H9 (cell line): ENCODE measurements around the gene EIF4E1B. TPM values are rescaled to one million over a fixed set of nuclear protein-coding genes. Genes with fewer than 3 reads are reported as not detected.
A peak's percentile ranks its signal among the peaks of the same experiment; 100 is the strongest.

Experiments used
- DNase-seq: peaks from one replicate; pipeline ENCODE4 v3.0.0-alpha.2; 2017
- H2AFZ ChIP-seq: one replicate; pipeline ENCODE4 v1.6.1; 2013; ENCODE audit warnings: mild to moderate bottlenecking, low read length, control low read depth, moderate library complexity
- H2AK5ac ChIP-seq: 2 replicates; pipeline ENCODE4 v1.6.1; 2013; ENCODE audit warnings: low read length, control low read depth, mixed read lengths; ENCODE audit not compliant: insufficient read length
- H2BK120ac ChIP-seq: one replicate; pipeline ENCODE4 v1.6.1; 2013; ENCODE audit warnings: low read depth, mild to moderate bottlenecking, low read length, control low read depth, inconsistent platforms; ENCODE audit not compliant: poor library complexity, severe bottlenecking
- H2BK12ac ChIP-seq: 2 replicates; pipeline ENCODE4 v1.6.1; 2013; ENCODE audit warnings: low read length, control low read depth, mixed read lengths, low read depth; ENCODE audit not compliant: insufficient read length
- H2BK15ac ChIP-seq: 2 replicates; pipeline ENCODE4 v1.6.1; 2013; ENCODE audit warnings: low read depth, low read length, control low read depth
- H2BK20ac ChIP-seq: one replicate; pipeline ENCODE4 v1.6.1; 2013; ENCODE audit warnings: low read depth, mild to moderate bottlenecking, low read length, control low read depth, inconsistent platforms; ENCODE audit not compliant: poor library complexity, severe bottlenecking
- H2BK5ac ChIP-seq: 2 replicates; pipeline ENCODE4 v1.6.1; 2013; ENCODE audit warnings: low read length, control low read depth, mixed read lengths; ENCODE audit not compliant: insufficient read length
- H3K14ac ChIP-seq: 2 replicates; pipeline ENCODE4 v1.6.1; 2013; ENCODE audit warnings: low read length, control low read depth; ENCODE audit not compliant: insufficient read depth
- H3K18ac ChIP-seq: 2 replicates; pipeline ENCODE4 v1.6.1; 2013; ENCODE audit warnings: low read depth, mild to moderate bottlenecking, mixed read lengths, low read length, control low read depth; ENCODE audit not compliant: insufficient read length
- H3K23ac ChIP-seq: 2 replicates; pipeline ENCODE4 v1.6.1; 2013; ENCODE audit warnings: low read length, control low read depth, mixed read lengths, low read depth; ENCODE audit not compliant: insufficient read length
- H3K23me2 ChIP-seq: 2 replicates; pipeline ENCODE4 v1.6.1; 2013; ENCODE audit warnings: low read depth, mild to moderate bottlenecking, mixed read lengths, low read length, control low read depth; ENCODE audit not compliant: insufficient read length, poor library complexity, severe bottlenecking
- H3K27ac ChIP-seq: 2 replicates; pipeline ENCODE4 v1.5.1; 2013; ENCODE audit warnings: low read length, control low read depth, mixed read lengths, low read depth; ENCODE audit not compliant: insufficient read length
- H3K27me3 ChIP-seq: 2 replicates; pipeline ENCODE4 v1.6.1; 2013; ENCODE audit warnings: low read length, control low read depth, inconsistent platforms; ENCODE audit not compliant: insufficient read depth
- H3K4ac ChIP-seq: 2 replicates; pipeline ENCODE4 v1.6.1; 2013; ENCODE audit warnings: low read depth, mild to moderate bottlenecking, control low read depth, inconsistent platforms, low read length, moderate library complexity
- H3K4me1 ChIP-seq: 2 replicates; pipeline ENCODE4 v1.6.1; 2013; ENCODE audit warnings: low read length, control low read depth, inconsistent platforms; ENCODE audit not compliant: insufficient read depth
- H3K4me2 ChIP-seq: 2 replicates; pipeline ENCODE4 v1.6.1; 2013; ENCODE audit warnings: low read length, control low read depth, mixed read lengths; ENCODE audit not compliant: insufficient read length, insufficient read depth
- H3K56ac ChIP-seq: 2 replicates; pipeline ENCODE4 v1.6.1; 2013; ENCODE audit warnings: low read depth, mild to moderate bottlenecking, mixed read lengths, low read length, control low read depth; ENCODE audit not compliant: insufficient read length
- H3K79me1 ChIP-seq: 2 replicates; pipeline ENCODE4 v1.6.1; 2013; ENCODE audit warnings: low read depth, mild to moderate bottlenecking, moderate library complexity, low read length, control low read depth, inconsistent platforms; ENCODE audit not compliant: insufficient read depth, poor library complexity, severe bottlenecking
- H3K79me2 ChIP-seq: 2 replicates; pipeline ENCODE4 v1.6.1; 2013; ENCODE audit warnings: low read length, control low read depth, inconsistent platforms; ENCODE audit not compliant: insufficient read depth
- H3K9ac ChIP-seq: 2 replicates; pipeline ENCODE4 v1.6.1; 2013; ENCODE audit warnings: low read length, control low read depth, mixed read lengths; ENCODE audit not compliant: insufficient read length; ENCODE audit errors: extremely low read depth
- H3K9me3 ChIP-seq: one replicate; pipeline ENCODE4 v1.6.1; 2013; ENCODE audit warnings: low read depth, low read length, inconsistent platforms; ENCODE audit not compliant: control insufficient read depth
- H3T11ph ChIP-seq: one replicate; pipeline ENCODE4 v1.6.1; 2013; ENCODE audit warnings: mild to moderate bottlenecking, low read length, control low read depth, inconsistent platforms
- H4K20me1 ChIP-seq: one replicate; pipeline ENCODE4 v1.6.1; 2013; ENCODE audit not compliant: control insufficient read depth, insufficient read length, insufficient read depth
- H4K5ac ChIP-seq: 2 replicates; pipeline ENCODE4 v1.6.1; 2013; ENCODE audit warnings: low read depth, mild to moderate bottlenecking, mixed read lengths, low read length, control low read depth; ENCODE audit not compliant: insufficient read length
- H4K8ac ChIP-seq: replicated peaks from 2 replicates; pipeline ENCODE4 v1.6.1; 2013; ENCODE audit warnings: low read length, control low read depth, mixed read lengths, low read depth; ENCODE audit not compliant: insufficient read length
- H4K91ac ChIP-seq: 2 replicates; pipeline ENCODE4 v1.6.1; 2013; ENCODE audit warnings: low read depth, mild to moderate bottlenecking, moderate library complexity, mixed read lengths, low read length, control low read depth; ENCODE audit not compliant: insufficient read length
- H3K27ac Mint-ChIP-seq, 3 experiments: 2 replicates in 2 of 3; 3 replicates in 1 of 3; pipeline ENCODE4 v1.8.0; 2020 to 2021; ENCODE audit warnings: mixed read lengths in 3 of 3, mild to moderate bottlenecking in 1 of 3, moderate library complexity in 1 of 3
- H3K27me3 Mint-ChIP-seq: 2 replicates; pipeline ENCODE4 v1.8.0; 2021; ENCODE audit warnings: low read depth, mild to moderate bottlenecking, moderate library complexity, mixed read lengths
- H3K36me3 Mint-ChIP-seq, 3 experiments: 2 replicates in 2 of 3; 3 replicates in 1 of 3; pipeline ENCODE4 v1.8.0; 2020 to 2021; ENCODE audit warnings: low read depth in 3 of 3, mixed read lengths in 3 of 3; ENCODE audit not compliant: insufficient read depth in 1 of 3
- H3K4me1 Mint-ChIP-seq, 2 experiments: 2 replicates each; pipeline ENCODE4 v1.8.0; 2020; ENCODE audit warnings: mixed read lengths in 2 of 2
- H3K4me3 Mint-ChIP-seq, 2 experiments: 2 replicates in 1 of 2; 3 replicates in 1 of 2; pipeline ENCODE4 v1.8.0; 2020 to 2021; ENCODE audit warnings: mild to moderate bottlenecking in 2 of 2, mixed read lengths in 2 of 2, moderate library complexity in 1 of 2
- H3K9me3 Mint-ChIP-seq, 2 experiments: 2 replicates in 1 of 2; 3 replicates in 1 of 2; pipeline ENCODE4 v1.8.0; 2020; ENCODE audit warnings: mild to moderate bottlenecking in 2 of 2, mixed read lengths in 2 of 2, moderate library complexity in 1 of 2
- CTCF ChIP-seq: fragments of 200-600 bp; sonication (generic); conservative IDR thresholded peaks from 3 replicates; pipeline ENCODE4 v1.8.0; 2021; ENCODE audit warnings: antibody characterized with exemption, mild to moderate bottlenecking
- WGBS: extraction: QIAGEN DNeasy Blood & Tissue Kit; methylation state at CpG from one replicate; pipeline ENCODE4 v1.1.7; 2013; ENCODE audit warnings: missing lambda C conversion rate, low lambda C conversion rate, mixed read lengths; ENCODE audit not compliant: insufficient read length; ENCODE audit errors: extremely low coverage; 5-methylcytosine and 5-hydroxymethylcytosine counted together
- total RNA-seq: library from RNA; stranded (reverse); gene quantifications from 2 replicates; pipeline ENCODE4 v1.2.1, GENCODE V29; 2021

Gene EIF4E1B
- total RNA-seq, 1 experiment from 2014 or later, result 1.3 TPM

- Histone ChIP-seq H3K23me2 (no peaks in the 10 kb centered on the region), H3K27ac (no peak overlapping the region), H4K5ac (no peak overlapping the region), H2BK15ac (no peak overlapping the region), H3K79me1 (no peaks in the 10 kb centered on the region), H2BK5ac (no peak overlapping the region), H3K4me1 (no peaks in the 10 kb centered on the region; the same call in 1 of the 2 replicates), H2AK5ac (no peak overlapping the region), H3K9ac (no peak overlapping the region), H3K4me2 (no peak overlapping the region), H2BK12ac (no peak overlapping the region), H4K91ac (no peak overlapping the region), H3K9me3 (no peaks in the 10 kb centered on the region), H4K20me1 (no peaks in the 10 kb centered on the region), H2BK20ac (no peak overlapping the region), H3K14ac (no peak overlapping the region), H2BK120ac (no peak overlapping the region), H3K4ac (no peak overlapping the region), H3K79me2 (no peaks in the 10 kb centered on the region), H2AFZ (no peak overlapping the region), H3K56ac (no peak overlapping the region), H3K27me3 (no peaks in the 10 kb centered on the region), H3K23ac (no peak overlapping the region), H3K18ac (no peak overlapping the region), H4K8ac (no peak overlapping the region), H3T11ph (no peak overlapping the region)
- H3K27me3 Mint-ChIP-seq, result peaks cover 39% of the 10 kb centered on the region
- DNase-seq, result no peak
- peaks cover 0 to 10% of the 10 kb centered on the region in 2 experiments; a peak in 3 of 5 replicates for H3K9me3 Mint-ChIP-seq
- peak overlapping the region in 1 of 2 experiments; percentile 10; a peak in 2 of 5 replicates for H3K4me3 Mint-ChIP-seq
- H3K4me1 Mint-ChIP-seq, result peaks cover 40 to 54% of the 10 kb centered on the region in 2 experiments
- no peak for TF ChIP-seq CTCF
- H3K36me3 Mint-ChIP-seq, result peaks cover 0 to 6% (median 2%) of the 10 kb centered on the region in 3 experiments; a peak in 4 of 7 replicates
- no peak overlapping the region; a peak in 1 of 7 replicates for H3K27ac Mint-ChIP-seq
- no CpG with 5 or more reads among the region's 4 CpGs for WGBS
Measured at GRCh38 chr5:176637556-176637955, 7.1 kb downstream of the EIF4E1B start.
